SK-N-SH (cell line): ENCODE measurements around the gene CD46.

ENCODE experiments used
- EZH2phosphoT487 ChIP-seq: fragments of 200-600 bp; sonication (generic); IDR thresholded peaks from 2 replicates; pipeline ENCODE4 v1.6.1; 2017; ENCODE audit warnings: low read depth, mixed run types, mild to moderate bottlenecking, antibody characterized with exemption, moderate library complexity, borderline replicate concordance
- JUND ChIP-seq: IDR thresholded peaks from 2 replicates; pipeline ENCODE4 v1.4.0; 2012
- MEF2A ChIP-seq: IDR thresholded peaks from 2 replicates; pipeline ENCODE4 v1.4.0; 2012; ENCODE audit warnings: low read depth, borderline replicate concordance
- RAD21 ChIP-seq: IDR thresholded peaks from 2 replicates; pipeline ENCODE4 v1.6.1; 2012; ENCODE audit warnings: mild to moderate bottlenecking, low read length
- RCOR1 ChIP-seq: fragments of 150-350 bp; IDR thresholded peaks from 2 replicates; pipeline ENCODE4 v1.6.1; 2017; ENCODE audit warnings: antibody characterized with exemption, low read length
- RFX5 ChIP-seq: IDR thresholded peaks from 2 replicates; pipeline ENCODE4 v1.6.1; 2012; ENCODE audit warnings: mild to moderate bottlenecking, improper control_type of control experiment, low read length
- TAF1 ChIP-seq: IDR thresholded peaks from 2 replicates; pipeline ENCODE4 v1.6.1; 2012; ENCODE audit warnings: low read depth, mild to moderate bottlenecking, low read length, moderate library complexity, borderline replicate concordance
- TCF12 ChIP-seq: IDR thresholded peaks from 2 replicates; pipeline ENCODE4 v1.4.0; 2012
- TF ChIP-seq, protein P1 (sequence below): fragments of 200-600 bp; sonication (generic); IDR thresholded peaks from 2 replicates; pipeline ENCODE4 v1.6.1; 2017; ENCODE audit warnings: antibody characterized with exemption, mild to moderate bottlenecking, moderate library complexity
- TF ChIP-seq, protein P2 (sequence below): IDR thresholded peaks from 2 replicates; pipeline ENCODE4 v1.4.0; 2012; ENCODE audit warnings: low read depth
- TF ChIP-seq, protein P3 (sequence below): IDR thresholded peaks from 2 replicates; pipeline ENCODE4 v1.4.0; 2012; ENCODE audit warnings: low read depth, borderline replicate concordance

DNA sequence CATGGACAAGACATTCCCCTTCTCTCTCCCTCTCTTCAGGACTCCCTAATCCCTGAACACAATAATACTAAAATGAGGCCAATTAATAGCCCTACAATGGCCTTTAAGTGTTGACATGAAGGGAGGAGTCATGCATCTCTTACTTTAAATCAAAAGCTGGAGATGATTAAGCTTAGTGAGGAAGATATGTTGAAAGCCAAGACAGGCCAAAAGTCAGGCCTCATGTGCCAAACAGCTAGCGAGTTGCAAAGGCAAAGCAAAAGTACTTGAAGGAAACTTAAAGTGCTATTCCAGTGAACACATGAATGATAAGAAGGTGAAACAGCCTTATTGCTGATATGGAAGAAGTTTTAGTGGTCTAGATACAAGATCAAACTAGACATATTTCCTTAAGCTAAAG is 49.5 kb upstream of the CD46 start:
- TF ChIP-seq, protein P1, sequence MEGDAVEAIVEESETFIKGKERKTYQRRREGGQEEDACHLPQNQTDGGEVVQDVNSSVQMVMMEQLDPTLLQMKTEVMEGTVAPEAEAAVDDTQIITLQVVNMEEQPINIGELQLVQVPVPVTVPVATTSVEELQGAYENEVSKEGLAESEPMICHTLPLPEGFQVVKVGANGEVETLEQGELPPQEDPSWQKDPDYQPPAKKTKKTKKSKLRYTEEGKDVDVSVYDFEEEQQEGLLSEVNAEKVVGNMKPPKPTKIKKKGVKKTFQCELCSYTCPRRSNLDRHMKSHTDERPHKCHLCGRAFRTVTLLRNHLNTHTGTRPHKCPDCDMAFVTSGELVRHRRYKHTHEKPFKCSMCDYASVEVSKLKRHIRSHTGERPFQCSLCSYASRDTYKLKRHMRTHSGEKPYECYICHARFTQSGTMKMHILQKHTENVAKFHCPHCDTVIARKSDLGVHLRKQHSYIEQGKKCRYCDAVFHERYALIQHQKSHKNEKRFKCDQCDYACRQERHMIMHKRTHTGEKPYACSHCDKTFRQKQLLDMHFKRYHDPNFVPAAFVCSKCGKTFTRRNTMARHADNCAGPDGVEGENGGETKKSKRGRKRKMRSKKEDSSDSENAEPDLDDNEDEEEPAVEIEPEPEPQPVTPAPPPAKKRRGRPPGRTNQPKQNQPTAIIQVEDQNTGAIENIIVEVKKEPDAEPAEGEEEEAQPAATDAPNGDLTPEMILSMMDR = no peak
- TF ChIP-seq, protein P2, sequence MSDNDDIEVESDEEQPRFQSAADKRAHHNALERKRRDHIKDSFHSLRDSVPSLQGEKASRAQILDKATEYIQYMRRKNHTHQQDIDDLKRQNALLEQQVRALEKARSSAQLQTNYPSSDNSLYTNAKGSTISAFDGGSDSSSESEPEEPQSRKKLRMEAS = no peak
- no peak for TF ChIP-seq EZH2phosphoT487
- no peak for TF ChIP-seq RCOR1
- no peak for TF ChIP-seq TAF1
- no peak for TF ChIP-seq MEF2A
- TF ChIP-seq TCF12 = no peak
- TF ChIP-seq RFX5 = no peak
- TF ChIP-seq, protein P3, sequence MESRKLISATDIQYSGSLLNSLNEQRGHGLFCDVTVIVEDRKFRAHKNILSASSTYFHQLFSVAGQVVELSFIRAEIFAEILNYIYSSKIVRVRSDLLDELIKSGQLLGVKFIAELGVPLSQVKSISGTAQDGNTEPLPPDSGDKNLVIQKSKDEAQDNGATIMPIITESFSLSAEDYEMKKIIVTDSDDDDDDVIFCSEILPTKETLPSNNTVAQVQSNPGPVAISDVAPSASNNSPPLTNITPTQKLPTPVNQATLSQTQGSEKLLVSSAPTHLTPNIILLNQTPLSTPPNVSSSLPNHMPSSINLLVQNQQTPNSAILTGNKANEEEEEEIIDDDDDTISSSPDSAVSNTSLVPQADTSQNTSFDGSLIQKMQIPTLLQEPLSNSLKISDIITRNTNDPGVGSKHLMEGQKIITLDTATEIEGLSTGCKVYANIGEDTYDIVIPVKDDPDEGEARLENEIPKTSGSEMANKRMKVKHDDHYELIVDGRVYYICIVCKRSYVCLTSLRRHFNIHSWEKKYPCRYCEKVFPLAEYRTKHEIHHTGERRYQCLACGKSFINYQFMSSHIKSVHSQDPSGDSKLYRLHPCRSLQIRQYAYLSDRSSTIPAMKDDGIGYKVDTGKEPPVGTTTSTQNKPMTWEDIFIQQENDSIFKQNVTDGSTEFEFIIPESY = no peak
- TF ChIP-seq JUND = no peak
- TF ChIP-seq RAD21 = no peak
